ENCODE measurements around the gene BAG3.

GRCh38 chr10:119694608-119695007 lies 43.4 kb downstream of the BAG3 start:
- TF ChIP-seq POLR2A (IDR thresholded peaks at IDR 0.05; ENCODE audit: low read depth, low read length) (no peak), CTCF (conservative IDR thresholded peaks at IDR 0.05; ENCODE audit: low read depth, low read length) (no peak), MAZ (IDR thresholded peaks at IDR 0.05; ENCODE audit: borderline replicate concordance, low read depth, low read length) (no peak), ELK1 (IDR thresholded peaks at IDR 0.05; ENCODE audit: borderline replicate concordance, low read depth, low read length) (no peak), MAFK (IDR thresholded peaks at IDR 0.05; ENCODE audit: low read depth, low read length) (no peak), FOS (IDR thresholded peaks at IDR 0.05; ENCODE audit: low read depth, low read length) (no peak), RAD21 (IDR thresholded peaks at IDR 0.05; ENCODE audit: low read length) (no peak)
